ENCODE results near the gene DYNLL1. TPM values are rescaled to one million over a fixed set of nuclear protein-coding genes. Genes with fewer than 3 reads are reported as not detected.
"Not testable (repeated sequence)": the region's sequence is repeated elsewhere in the genome, so short reads cannot be mapped to it uniquely, and the experiment has no call there.

Gene DYNLL1
- total RNA-seq, 1 experiment from 2014 or later: 313 TPM

- H3K27me3 ChIP-seq (ENCODE audit: control insufficient read depth, insufficient read depth, low read length); H3K4me3 ChIP-seq (ENCODE audit: insufficient read depth, low read depth, low read length); DNase-seq: not testable (repeated sequence)
- peaks cover 15% of the 10 kb centered on the region for H3K36me3 ChIP-seq (replicated peaks; ENCODE audit: control insufficient read depth, insufficient read depth, low read length)
Observed at GRCh38 chr12:120519324-120519723, 23.4 kb downstream of the DYNLL1 start.

DNA sequence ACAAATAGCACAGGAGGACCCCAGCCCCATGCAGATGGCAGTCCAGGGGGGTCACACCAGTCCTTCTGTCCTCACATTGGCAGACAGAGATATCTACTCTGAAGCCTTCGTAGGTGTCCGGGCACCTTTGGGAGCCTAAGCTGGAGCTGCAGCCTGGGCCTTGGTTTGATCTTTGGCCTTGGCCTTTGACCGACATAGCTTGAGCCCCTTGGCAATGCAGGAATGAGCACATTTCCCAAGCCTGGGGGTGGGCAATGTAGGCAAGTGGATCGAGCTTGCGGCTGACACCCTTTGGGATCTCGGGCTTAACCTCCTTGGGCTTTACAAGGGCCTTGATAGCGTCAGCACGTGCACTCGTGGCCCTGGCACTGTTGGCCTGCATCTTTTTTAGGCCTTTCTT lies 26.7 kb downstream of the DYNLL1 start:
- Histone ChIP-seq H3K36me3 (replicated peaks; ENCODE audit: control insufficient read depth, insufficient read depth, low read length) (peaks cover 7% of the 10 kb centered on the region), H3K4me3 (ENCODE audit: insufficient read depth, low read depth, low read length) (no peak overlapping the region), H3K27me3 (ENCODE audit: control insufficient read depth, insufficient read depth, low read length) (no peaks in the 10 kb centered on the region)
- no peak for DNase-seq

- Histone ChIP-seq H3K36me3 (replicated peaks; ENCODE audit: control insufficient read depth, insufficient read depth, low read length) (peaks cover 2% of the 10 kb centered on the region; the same call in 1 of the 2 replicates), H3K27me3 (ENCODE audit: control insufficient read depth, insufficient read depth, low read length) (no peaks in the 10 kb centered on the region), H3K4me3 (ENCODE audit: insufficient read depth, low read depth, low read length) (peak within 1 kb of the TSS; percentile 60)
- peak; percentile 89 for DNase-seq
Observed at GRCh38 chr12:120528861-120529525, 33.1 kb downstream of the DYNLL1 start, which contains the start of gene COQ5. TSS of gene COQ5 (minus strand) at chr12:120529158. CDS start at chr12:120529141, 17 bp downstream.

- H3K4me3 ChIP-seq (ENCODE audit: insufficient read depth, low read depth, low read length): peak overlapping the region; percentile 60
- H3K36me3 ChIP-seq (replicated peaks; ENCODE audit: control insufficient read depth, insufficient read depth, low read length): peaks cover 2% of the 10 kb centered on the region; the same call in 1 of the 2 replicates
- peak; percentile 74 for DNase-seq
- no peaks in the 10 kb centered on the region for H3K27me3 ChIP-seq (ENCODE audit: control insufficient read depth, insufficient read depth, low read length)
Observed at GRCh38 chr12:120529641-120530417, 33.9 kb downstream of the DYNLL1 start.

GRCh38 chr12:120530418-120530761 lies 34.5 kb downstream of the DYNLL1 start:
- not testable (repeated sequence) for H3K27me3 ChIP-seq (ENCODE audit: control insufficient read depth, insufficient read depth, low read length); DNase-seq; H3K4me3 ChIP-seq (ENCODE audit: insufficient read depth, low read depth, low read length); H3K36me3 ChIP-seq (replicated peaks; ENCODE audit: control insufficient read depth, insufficient read depth, low read length)

GRCh38 chr12:120532701-120533238 lies 36.9 kb downstream of the DYNLL1 start:
- H3K4me3 ChIP-seq (ENCODE audit: insufficient read depth, low read depth, low read length): no peak overlapping the region
- H3K36me3 ChIP-seq (replicated peaks; ENCODE audit: control insufficient read depth, insufficient read depth, low read length): no peaks in the 10 kb centered on the region; the same call in 1 of the 2 replicates
- no peaks in the 10 kb centered on the region for H3K27me3 ChIP-seq (ENCODE audit: control insufficient read depth, insufficient read depth, low read length)
- DNase-seq: no peak

DNA sequence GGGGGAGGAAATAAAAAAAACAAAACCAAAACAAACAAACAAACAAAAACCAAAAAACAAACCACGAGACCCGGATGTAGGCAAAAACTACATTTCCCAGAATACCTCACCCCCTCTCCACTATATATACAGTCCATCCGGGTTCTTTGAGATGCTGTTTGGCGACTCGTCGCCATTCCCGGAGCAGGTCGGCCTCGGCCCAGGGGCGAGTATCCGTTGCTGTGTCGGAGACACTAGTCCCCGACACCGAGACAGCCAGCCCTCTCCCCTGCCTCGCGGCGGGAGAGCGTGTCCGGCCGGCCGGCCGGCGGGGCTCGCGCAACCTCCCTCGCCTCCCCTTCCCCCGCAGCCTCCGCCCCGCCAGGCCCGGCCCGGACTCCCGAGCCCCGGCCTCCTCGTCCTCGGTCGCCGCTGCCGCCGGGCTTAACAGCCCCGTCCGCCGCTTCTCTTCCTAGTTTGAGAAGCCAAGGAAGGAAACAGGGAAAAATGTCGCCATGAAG lies 38.3 kb downstream of the DYNLL1 start, which contains the start of gene RNF10:
TSS of gene RNF10 (plus strand) at position 154 of the 500 bp plus-strand sequence. CDS start 456 bp downstream, outside the sequence.
- peak; percentile 95 for DNase-seq
- H3K27me3 ChIP-seq (ENCODE audit: control insufficient read depth, insufficient read depth, low read length): no peaks in the 10 kb centered on the region
- H3K36me3 ChIP-seq (replicated peaks; ENCODE audit: control insufficient read depth, insufficient read depth, low read length): no peaks in the 10 kb centered on the region; the same call in 1 of the 2 replicates
- peak within 1 kb of the TSS; percentile 94 for H3K4me3 ChIP-seq (ENCODE audit: insufficient read depth, low read depth, low read length)

DNA sequence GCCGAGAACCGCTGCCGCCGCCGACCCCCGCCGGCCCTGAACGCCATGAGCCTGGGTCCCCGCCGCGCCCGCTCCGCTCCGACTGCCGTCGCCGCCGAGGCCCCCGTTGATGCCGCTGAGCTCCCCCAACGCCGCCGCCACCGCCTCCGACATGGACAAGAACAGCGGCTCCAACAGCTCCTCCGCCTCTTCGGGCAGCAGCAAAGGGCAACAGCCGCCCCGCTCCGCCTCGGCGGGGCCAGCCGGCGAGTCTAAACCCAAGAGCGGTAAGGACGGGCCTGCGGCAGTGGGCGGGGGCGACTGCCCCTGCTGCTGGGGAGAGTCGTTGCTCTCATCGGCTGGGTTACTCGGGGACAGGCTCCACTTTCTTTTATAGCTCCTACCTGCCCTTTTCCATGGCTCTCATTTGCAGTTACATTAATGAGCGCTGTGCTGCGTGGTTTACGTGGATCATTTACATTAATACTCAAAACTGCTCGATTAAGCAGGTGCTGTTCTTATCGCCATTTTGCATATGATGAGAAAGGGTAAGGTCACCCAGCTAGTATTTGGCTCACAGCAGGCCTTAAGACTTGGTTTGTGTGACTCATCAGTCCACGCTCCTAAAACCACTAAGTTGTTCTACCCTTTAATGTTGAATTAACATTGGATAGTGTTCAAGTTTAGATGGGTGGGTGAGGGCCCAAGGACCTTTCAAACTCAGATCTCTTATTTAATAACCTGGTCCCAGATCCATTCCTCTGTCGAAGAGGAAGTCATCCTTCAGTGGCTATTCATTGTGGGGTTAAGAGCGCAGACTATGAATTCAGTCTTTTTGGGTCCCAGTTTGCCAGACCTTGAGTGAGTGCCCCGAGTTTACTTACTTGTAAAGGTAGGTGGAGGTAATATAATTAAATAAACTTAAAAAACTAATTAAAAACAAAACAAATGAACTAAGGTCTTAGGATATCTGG lies 39.1 kb downstream of the DYNLL1 start:
- Histone ChIP-seq H3K36me3 (replicated peaks; ENCODE audit: control insufficient read depth, insufficient read depth, low read length) (no peaks in the 10 kb centered on the region; the same call in 1 of the 2 replicates), H3K4me3 (ENCODE audit: insufficient read depth, low read depth, low read length) (peak overlapping the region; percentile 94), H3K27me3 (ENCODE audit: control insufficient read depth, insufficient read depth, low read length) (no peaks in the 10 kb centered on the region)
- peak; percentile 87 for DNase-seq

GRCh38 chr12:120536064-120536791 lies 40.3 kb downstream of the DYNLL1 start:
- Histone ChIP-seq H3K36me3 (replicated peaks; ENCODE audit: control insufficient read depth, insufficient read depth, low read length) (no peaks in the 10 kb centered on the region; the same call in 1 of the 2 replicates), H3K4me3 (ENCODE audit: insufficient read depth, low read depth, low read length) (no peak overlapping the region), H3K27me3 (ENCODE audit: control insufficient read depth, insufficient read depth, low read length) (no peaks in the 10 kb centered on the region)
- DNase-seq: no peak

GRCh38 chr12:120537856-120538220 lies 41.9 kb downstream of the DYNLL1 start:
- Histone ChIP-seq H3K4me3 (ENCODE audit: insufficient read depth, low read depth, low read length) (no peak overlapping the region), H3K36me3 (replicated peaks; ENCODE audit: control insufficient read depth, insufficient read depth, low read length) (no peaks in the 10 kb centered on the region; the same call in 1 of the 2 replicates), H3K27me3 (ENCODE audit: control insufficient read depth, insufficient read depth, low read length) (no peaks in the 10 kb centered on the region)
- no peak for DNase-seq

- no peaks in the 10 kb centered on the region; the same call in 1 of the 2 replicates for H3K36me3 ChIP-seq (replicated peaks; ENCODE audit: control insufficient read depth, insufficient read depth, low read length)
- H3K4me3 ChIP-seq (ENCODE audit: insufficient read depth, low read depth, low read length): no peak overlapping the region
- no peaks in the 10 kb centered on the region for H3K27me3 ChIP-seq (ENCODE audit: control insufficient read depth, insufficient read depth, low read length)
- DNase-seq: no peak
Observed at GRCh38 chr12:120538281-120539156, 42.6 kb downstream of the DYNLL1 start.

DNA sequence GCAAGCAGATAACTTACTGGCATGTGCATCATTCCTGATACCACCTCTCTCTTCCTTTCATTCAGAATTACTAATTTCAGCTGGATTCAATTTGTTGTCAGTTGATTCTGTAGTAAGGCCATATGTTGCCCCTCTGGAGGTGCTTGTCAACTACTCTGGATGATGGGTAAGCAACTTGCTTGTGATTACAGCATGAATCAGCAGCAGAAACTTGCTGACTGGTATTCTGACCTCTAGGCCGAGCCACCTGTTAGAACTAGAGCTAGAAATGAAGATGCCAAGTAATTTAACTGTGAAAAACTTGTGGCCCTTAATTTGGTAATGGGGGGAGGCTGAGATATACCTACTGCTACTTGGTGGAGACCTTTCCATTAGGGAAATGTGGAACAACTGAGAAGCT lies 43.4 kb downstream of the DYNLL1 start:
- H3K36me3 ChIP-seq (replicated peaks; ENCODE audit: control insufficient read depth, insufficient read depth, low read length): no peaks in the 10 kb centered on the region; the same call in 1 of the 2 replicates
- H3K27me3 ChIP-seq (ENCODE audit: control insufficient read depth, insufficient read depth, low read length): no peaks in the 10 kb centered on the region
- H3K4me3 ChIP-seq (ENCODE audit: insufficient read depth, low read depth, low read length): no peak overlapping the region
- no peak for DNase-seq

All from H7 (cell line).